NB4 (cell line): ENCODE results near the gene TNKS1BP1.

Experiments used
- DNase-seq: peaks from one replicate; pipeline ENCODE4 v3.0.0; 2010; ENCODE audit warnings: low read depth
- H3K4me3 ChIP-seq: one replicate; pipeline ENCODE4 v1.5.1; 2011; ENCODE audit warnings: mild to moderate bottlenecking, low read depth, low read length, moderate library complexity
- MYC ChIP-seq: IDR thresholded peaks from 2 replicates; pipeline ENCODE4 v1.6.1; 2011; ENCODE audit warnings: low read depth, low read length
- POLR2A ChIP-seq: IDR thresholded peaks from 2 replicates; pipeline ENCODE4 v1.6.1; 2011; ENCODE audit warnings: mild to moderate bottlenecking; ENCODE audit not compliant: insufficient read length; ENCODE audit errors: extremely low read depth
- TF ChIP-seq, protein P1 (sequence below): IDR thresholded peaks from 2 replicates; pipeline ENCODE4 v1.6.1; 2011; ENCODE audit warnings: low read depth, low read length
- TF ChIP-seq, protein P2 (sequence below): IDR thresholded peaks from one replicate; pipeline ENCODE4 v1.5.1; 2012; ENCODE audit warnings: low read depth, low read length

TNKS1BP1 gene

DNA sequence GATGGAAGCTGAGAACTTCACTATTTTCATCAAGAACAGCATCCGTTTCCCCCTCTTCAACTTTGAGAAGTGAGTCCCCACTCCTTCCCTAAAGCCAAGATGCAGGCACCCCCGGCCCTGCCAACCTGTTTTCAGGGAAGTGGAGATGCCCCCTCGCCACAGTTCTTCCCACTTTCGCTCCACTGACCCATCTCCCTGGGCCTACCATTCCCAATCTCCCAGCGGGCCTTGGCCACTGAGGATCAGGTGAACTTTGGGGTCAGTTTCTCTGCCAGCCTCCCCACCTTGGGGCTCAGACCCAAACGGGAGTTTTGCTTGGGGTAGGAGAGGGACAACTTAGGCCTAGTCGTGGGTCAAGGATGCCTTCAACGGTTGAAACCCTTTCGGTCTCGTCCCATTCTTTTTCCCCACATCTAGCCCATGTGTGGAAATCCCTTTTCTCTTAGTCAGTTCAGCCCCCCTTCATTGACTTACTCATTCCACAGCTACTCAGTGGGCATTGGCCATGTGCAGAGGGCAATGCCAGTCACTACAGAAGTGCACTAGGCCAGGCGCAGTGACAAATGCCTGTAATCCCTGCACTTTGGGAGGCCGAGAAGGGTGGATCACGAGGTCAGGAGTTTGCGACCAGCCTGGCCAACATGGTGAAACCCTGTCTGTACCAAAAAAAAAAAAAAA is 24.0 kb upstream of the TNKS1BP1 start:
- no peak for DNase-seq
- TF ChIP-seq POLR2A (no peak), MYC (no peak)
- TF ChIP-seq, protein P1, sequence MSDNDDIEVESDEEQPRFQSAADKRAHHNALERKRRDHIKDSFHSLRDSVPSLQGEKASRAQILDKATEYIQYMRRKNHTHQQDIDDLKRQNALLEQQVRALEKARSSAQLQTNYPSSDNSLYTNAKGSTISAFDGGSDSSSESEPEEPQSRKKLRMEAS, result no peak
- TF ChIP-seq, protein P2, sequence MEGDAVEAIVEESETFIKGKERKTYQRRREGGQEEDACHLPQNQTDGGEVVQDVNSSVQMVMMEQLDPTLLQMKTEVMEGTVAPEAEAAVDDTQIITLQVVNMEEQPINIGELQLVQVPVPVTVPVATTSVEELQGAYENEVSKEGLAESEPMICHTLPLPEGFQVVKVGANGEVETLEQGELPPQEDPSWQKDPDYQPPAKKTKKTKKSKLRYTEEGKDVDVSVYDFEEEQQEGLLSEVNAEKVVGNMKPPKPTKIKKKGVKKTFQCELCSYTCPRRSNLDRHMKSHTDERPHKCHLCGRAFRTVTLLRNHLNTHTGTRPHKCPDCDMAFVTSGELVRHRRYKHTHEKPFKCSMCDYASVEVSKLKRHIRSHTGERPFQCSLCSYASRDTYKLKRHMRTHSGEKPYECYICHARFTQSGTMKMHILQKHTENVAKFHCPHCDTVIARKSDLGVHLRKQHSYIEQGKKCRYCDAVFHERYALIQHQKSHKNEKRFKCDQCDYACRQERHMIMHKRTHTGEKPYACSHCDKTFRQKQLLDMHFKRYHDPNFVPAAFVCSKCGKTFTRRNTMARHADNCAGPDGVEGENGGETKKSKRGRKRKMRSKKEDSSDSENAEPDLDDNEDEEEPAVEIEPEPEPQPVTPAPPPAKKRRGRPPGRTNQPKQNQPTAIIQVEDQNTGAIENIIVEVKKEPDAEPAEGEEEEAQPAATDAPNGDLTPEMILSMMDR, result no peak
- H3K4me3 ChIP-seq, result no peak overlapping the region

DNA sequence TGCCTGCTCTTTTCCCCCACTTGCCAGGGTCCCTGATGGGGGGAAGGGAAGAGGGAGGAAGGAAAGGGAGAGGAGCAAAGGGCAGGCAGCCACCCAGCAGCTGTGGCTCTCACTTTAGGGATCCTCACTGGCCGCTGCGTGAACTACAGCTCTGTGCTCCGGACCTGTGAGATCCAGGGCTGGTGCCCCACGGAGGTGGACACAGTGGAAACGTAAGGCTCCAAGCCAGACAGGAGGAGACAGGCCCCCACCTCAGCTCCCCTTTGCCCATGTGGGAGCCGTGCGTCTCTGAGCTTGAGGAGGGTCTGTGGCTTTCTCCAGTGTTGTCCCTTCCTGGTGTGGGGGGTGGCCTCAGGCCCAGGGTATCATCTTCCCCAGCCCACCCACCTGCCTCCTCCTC is 23.3 kb upstream of the TNKS1BP1 start:
- TF ChIP-seq, protein P1, result no peak
- TF ChIP-seq POLR2A (no peak), MYC (no peak)
- no peak for DNase-seq
- no peak overlapping the region for H3K4me3 ChIP-seq

DNA sequence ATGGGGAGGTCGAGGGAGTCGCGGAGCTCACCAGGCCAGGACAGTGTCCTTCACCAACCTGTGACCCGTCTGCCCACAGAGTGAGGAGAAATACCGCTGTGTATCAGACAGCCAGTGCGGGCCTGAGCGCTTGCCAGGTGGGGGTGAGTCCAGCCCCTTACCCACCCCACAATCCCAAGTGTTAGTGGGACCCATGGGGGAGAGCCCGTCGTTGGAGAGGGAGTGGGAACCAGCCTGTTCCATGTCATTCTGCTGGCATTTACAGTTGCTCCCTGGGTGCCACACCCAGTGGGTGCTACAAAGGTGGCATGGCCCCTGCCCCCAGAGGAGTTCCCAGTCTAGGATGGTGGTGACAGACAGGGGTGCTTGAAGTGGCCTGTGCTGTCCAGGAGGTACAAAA is 22.6 kb upstream of the TNKS1BP1 start:
- no peak overlapping the region for H3K4me3 ChIP-seq
- no peak for DNase-seq
- TF ChIP-seq, protein P1, result no peak
- TF ChIP-seq, protein P2, result no peak
- no peak for TF ChIP-seq POLR2A
- no peak for TF ChIP-seq MYC

DNA sequence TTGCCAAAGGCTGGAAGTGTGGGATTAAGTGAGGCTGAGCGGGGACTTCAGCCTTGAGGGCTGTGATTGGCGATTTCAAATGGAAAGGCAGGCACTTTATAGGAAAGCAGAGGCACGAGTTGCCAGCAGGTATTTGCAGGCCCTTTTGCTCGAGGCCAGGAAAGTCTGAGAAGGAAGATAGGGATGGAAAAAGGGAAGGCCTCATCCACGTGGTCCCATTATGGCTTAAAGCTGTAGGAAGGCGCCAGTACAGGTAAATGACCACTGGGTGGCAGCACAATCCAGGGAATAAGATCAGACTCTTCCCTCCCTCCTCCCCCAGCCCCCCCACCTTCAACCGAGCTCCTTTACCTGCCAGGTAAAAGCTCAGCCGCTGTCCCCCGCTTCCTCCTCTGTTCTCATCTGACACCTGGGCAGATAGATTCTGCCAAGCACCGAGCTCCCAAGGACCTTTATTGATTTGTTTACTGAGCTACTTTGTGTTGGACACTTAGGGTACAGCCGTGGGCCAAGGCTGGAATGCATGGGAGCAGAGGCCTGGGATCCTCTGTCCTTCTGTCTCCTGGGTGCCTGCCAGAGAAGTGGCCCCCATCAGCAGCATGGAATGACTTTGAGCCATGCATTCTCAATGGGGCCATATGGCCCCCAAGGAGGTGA is 20.9 kb upstream of the TNKS1BP1 start:
- H3K4me3 ChIP-seq, result no peak overlapping the region
- TF ChIP-seq, protein P2, result peak; percentile 73
- TF ChIP-seq, protein P1, result peak; percentile 96
- peak; percentile 90 for TF ChIP-seq MYC
- no peak for TF ChIP-seq POLR2A
- DNase-seq, result peak; percentile 78

DNA sequence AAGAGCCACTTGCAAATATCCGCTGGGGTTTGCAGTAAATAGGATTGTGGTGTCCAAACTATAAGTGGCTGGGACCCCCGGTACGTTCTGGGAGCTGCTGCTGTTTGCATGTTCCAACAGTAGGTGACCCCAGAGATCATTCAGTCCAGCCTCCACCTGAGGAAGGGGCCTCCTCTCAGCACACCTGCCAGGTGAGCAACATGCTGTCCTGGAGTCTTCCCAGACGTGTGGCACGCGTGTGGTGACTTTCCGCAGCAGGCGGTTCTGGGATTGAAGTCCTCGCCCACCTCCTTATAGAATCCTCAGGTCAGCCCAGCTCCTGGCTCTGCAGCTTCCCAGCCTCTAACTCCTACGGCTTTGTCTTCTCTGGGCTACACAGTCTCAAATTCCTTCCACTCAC is 20.1 kb upstream of the TNKS1BP1 start:
- DNase-seq, result no peak
- no peak for TF ChIP-seq MYC
- TF ChIP-seq, protein P1, result no peak
- TF ChIP-seq POLR2A, result no peak

DNA sequence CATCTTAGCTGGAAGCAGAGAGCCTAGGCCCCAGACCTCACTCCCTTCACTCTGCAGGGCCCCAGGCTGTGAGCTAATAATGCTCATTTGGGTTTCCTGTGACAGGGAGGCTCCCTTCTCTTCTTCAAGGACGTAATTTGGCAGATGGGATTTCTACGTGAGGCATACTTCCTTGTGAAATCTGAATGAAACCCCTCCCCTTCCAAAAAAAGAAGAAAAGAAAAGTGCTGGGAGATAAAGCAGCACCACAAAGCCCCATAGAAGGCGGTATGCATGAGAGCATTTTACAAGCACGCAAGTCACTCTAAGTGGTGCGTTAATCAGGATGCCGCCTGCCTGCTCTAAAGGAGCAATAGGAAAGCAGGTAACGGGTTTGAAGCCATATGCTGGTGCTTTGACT is 19.1 kb upstream of the TNKS1BP1 start:
- no peak for TF ChIP-seq MYC
- TF ChIP-seq, protein P1, result no peak
- TF ChIP-seq, protein P2, result no peak
- no peak for TF ChIP-seq POLR2A
- DNase-seq, result no peak
- H3K4me3 ChIP-seq, result no peak overlapping the region

More for the DNA sequence above, 20.1 kb upstream of the TNKS1BP1 start:
- no peak overlapping the region for H3K4me3 ChIP-seq
